ENCODE data around the gene KMT2C.

GRCh38 chr7:152355474-152356057 lies 80.2 kb downstream of the KMT2C start:
- no peak for TF ChIP-seq CTCF (IDR thresholded peaks at IDR 0.05)
- TF ChIP-seq POLR2AphosphoS5 (IDR thresholded peaks at IDR 0.05): no peak

Data from esophagus muscularis mucosa (tissue), 3 donors.